Activated CD4-positive, alpha-beta T cell treated with anti-CD3 and anti-CD28 coated beads for 24 hours (primary cell): Measurements from ENCODE around the gene CCDC106.
A peak's percentile ranks its signal among the peaks of the same experiment; 100 is the strongest.

Experiments
- DNase-seq, 2 donors: peaks; one replicate each; pipeline ENCODE4 v3.0.0-alpha.2; 2020; ENCODE audit warnings: low read depth in 2 of 2

The CCDC106 gene

GRCh38 chr19:55647732-55648584 is at the start of gene CCDC106:
TSS of gene CCDC106 (plus strand) at chr19:55648212. CDS start at chr19:55649047, 835 bp downstream.
- DNase-seq = peak in 1 of 2 donors; percentile 34

GRCh38 chr19:55598719-55599467 is 49.1 kb upstream of the CCDC106 start:
- DNase-seq = peak; percentile 88 to 90

- DNase-seq = peak; percentile 93 to 96
Measured at GRCh38 chr19:55599468-55599841, 48.6 kb upstream of the CCDC106 start, which contains the start of gene FIZ1. TSS of gene FIZ1 (minus strand) at chr19:55599517. CDS start at chr19:55597865, 1,652 bp downstream.

- peak; percentile 73 to 74 for DNase-seq
Measured at GRCh38 chr19:55599842-55600661, 48.0 kb upstream of the CCDC106 start, which contains the start of gene ZNF524. TSS of gene ZNF524 (plus strand) at chr19:55600288. CDS start at chr19:55602113, 1,825 bp downstream.

GRCh38 chr19:55600662-55601028 is 47.4 kb upstream of the CCDC106 start:
- no peak for DNase-seq

GRCh38 chr19:55601084-55601483 is 46.9 kb upstream of the CCDC106 start:
- no peak for DNase-seq

- DNase-seq = no peak
Measured at GRCh38 chr19:55602104-55603001, 45.7 kb upstream of the CCDC106 start.

- no peak for DNase-seq
Measured at GRCh38 chr19:55603115-55603514, 44.9 kb upstream of the CCDC106 start.

GRCh38 chr19:55603581-55604292 is 44.3 kb upstream of the CCDC106 start:
- DNase-seq = no peak

GRCh38 chr19:55605207-55605636 is 42.8 kb upstream of the CCDC106 start:
- DNase-seq = peak; percentile 97 to 98

- peak; percentile 52 to 62 for DNase-seq
Measured at GRCh38 chr19:55605637-55606470, 42.2 kb upstream of the CCDC106 start, which contains the start of gene ZNF865. TSS of gene ZNF865 (plus strand) at chr19:55605647. CDS start at chr19:55613619, 7,972 bp downstream.

- DNase-seq = no peak
Measured at GRCh38 chr19:55606471-55606787, 41.6 kb upstream of the CCDC106 start.

- no peak for DNase-seq
Measured at GRCh38 chr19:55606817-55607216, 41.2 kb upstream of the CCDC106 start.

- no peak for DNase-seq
Measured at GRCh38 chr19:55609326-55609725, 38.7 kb upstream of the CCDC106 start.

GRCh38 chr19:55611300-55611982 is 36.6 kb upstream of the CCDC106 start:
- DNase-seq = no peak

GRCh38 chr19:55611983-55612645 is 35.9 kb upstream of the CCDC106 start:
- no peak for DNase-seq

GRCh38 chr19:55613396-55613795 is 34.6 kb upstream of the CCDC106 start:
- no peak for DNase-seq
